ENCODE results near the gene ARHGEF39.

ARHGEF39 gene

DNA sequence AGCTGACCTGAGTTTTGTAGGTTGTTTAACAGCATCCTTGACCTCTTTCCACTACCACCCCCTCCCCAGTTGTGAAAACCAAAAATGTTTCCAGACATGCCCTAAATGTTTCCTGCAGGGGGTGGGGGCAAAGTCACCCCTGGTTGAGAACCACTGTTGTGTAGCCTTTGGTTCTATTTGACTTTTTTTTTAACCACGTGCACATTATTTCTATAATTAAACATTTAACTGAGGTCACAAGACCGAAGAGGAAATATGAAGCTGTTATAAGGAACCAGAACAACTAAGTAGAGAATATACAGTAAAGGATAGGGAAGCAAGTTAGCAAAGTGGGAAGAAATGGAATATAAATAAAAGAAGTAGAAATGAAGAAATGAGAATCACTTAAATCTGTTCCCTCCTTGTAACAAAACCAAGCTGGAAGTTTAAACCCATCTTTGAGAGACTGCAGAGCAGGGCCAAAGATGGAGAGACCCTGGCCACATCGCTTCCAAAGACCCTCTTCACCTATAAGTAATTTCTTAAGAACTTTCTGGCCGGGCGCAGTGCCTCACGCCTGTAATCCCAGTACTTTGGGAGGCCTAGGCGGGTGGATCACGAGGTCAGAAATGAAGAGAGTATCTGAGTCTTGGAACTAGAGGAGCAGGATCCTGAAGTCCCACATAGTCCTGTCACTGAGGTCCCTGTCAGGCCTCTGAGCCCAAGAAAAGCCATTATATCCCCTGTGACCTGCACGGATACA is 28.7 kb downstream of the ARHGEF39 start:
- TF ChIP-seq ZFX (IDR thresholded peaks at IDR 0.05), result no peak
- TF ChIP-seq, protein P1, sequence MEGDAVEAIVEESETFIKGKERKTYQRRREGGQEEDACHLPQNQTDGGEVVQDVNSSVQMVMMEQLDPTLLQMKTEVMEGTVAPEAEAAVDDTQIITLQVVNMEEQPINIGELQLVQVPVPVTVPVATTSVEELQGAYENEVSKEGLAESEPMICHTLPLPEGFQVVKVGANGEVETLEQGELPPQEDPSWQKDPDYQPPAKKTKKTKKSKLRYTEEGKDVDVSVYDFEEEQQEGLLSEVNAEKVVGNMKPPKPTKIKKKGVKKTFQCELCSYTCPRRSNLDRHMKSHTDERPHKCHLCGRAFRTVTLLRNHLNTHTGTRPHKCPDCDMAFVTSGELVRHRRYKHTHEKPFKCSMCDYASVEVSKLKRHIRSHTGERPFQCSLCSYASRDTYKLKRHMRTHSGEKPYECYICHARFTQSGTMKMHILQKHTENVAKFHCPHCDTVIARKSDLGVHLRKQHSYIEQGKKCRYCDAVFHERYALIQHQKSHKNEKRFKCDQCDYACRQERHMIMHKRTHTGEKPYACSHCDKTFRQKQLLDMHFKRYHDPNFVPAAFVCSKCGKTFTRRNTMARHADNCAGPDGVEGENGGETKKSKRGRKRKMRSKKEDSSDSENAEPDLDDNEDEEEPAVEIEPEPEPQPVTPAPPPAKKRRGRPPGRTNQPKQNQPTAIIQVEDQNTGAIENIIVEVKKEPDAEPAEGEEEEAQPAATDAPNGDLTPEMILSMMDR (conservative IDR thresholded peaks at IDR 0.05), result no peak
- H3K27ac ChIP-seq, result no peak overlapping the region

DNA sequence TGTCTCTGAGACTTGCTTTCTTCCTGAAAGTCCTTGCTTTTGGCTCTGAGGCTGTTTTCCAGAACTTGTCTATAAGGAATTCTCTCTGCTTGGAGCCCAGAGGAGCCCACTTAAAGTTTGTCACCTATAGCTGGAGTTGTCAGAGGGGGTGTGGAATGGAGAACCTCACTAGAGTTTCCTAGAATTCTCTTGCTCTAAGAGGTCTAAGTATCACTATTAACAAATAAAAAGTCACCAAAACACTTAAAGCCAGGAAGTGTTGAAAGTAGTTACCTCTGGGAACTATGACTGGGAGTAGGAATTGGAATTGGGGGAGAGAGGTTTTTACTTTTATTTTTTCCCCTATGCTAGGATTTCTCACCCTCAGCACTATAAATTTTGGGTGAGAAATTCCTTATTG is 29.3 kb downstream of the ARHGEF39 start:
- TF ChIP-seq, protein P1 (conservative IDR thresholded peaks at IDR 0.05), result no peak
- H3K27ac ChIP-seq, result no peak overlapping the region

DNA sequence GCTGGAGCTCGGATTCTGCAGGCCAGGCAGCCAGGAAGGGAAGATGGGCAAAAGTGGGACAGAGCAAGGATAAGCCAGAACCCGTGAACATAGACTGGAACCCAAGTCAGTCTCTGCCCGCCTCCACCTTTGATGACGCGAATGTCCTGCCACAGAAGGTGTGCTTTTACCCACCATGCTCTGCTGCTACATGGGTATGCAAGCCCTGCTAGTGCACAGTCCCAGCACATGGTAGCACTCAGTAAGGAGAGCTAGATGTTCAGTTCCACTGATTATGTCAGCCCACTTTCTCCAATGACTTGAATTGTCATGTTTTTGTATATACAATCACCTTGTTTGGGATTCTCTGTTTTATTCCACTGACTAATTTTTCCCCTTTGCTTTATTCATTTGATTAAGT is 35.4 kb downstream of the ARHGEF39 start:
- TF ChIP-seq ZFX (IDR thresholded peaks at IDR 0.05), result no peak
- TF ChIP-seq, protein P1 (conservative IDR thresholded peaks at IDR 0.05), result no peak
- H3K27ac ChIP-seq, result no peak overlapping the region

DNA sequence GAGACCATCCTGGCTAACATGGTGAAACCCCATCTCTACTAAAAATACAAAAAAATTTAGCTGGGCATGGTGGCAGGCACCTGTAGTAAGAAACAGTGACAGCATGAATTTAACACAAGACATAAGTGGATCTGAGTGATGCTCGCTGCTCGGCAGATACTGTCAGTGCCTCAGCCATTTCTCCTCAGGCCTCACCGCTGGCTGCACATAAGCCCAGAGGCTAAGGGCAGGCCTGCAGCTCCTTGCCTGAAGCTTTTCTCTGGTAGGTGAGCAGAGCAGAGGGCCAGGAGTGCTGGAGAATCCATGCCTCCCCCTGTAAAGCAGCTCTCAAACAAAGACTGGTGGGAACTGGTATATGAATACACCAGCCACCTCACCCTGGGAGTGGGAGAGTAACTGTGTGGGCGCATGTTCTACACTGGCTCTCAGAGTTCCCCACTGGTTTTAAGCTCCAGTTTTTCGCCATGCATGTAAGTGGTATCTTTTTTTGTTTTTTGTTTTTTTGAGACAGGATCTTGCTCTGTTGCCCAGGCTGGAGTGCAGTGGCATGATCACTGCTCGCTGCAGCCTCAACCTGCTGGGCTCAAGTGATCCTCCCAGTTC is 36.5 kb downstream of the ARHGEF39 start:
- H3K27ac ChIP-seq, result no peak overlapping the region
- TF ChIP-seq, protein P1 (conservative IDR thresholded peaks at IDR 0.05), result no peak
- no peak for TF ChIP-seq ZFX (IDR thresholded peaks at IDR 0.05)

DNA sequence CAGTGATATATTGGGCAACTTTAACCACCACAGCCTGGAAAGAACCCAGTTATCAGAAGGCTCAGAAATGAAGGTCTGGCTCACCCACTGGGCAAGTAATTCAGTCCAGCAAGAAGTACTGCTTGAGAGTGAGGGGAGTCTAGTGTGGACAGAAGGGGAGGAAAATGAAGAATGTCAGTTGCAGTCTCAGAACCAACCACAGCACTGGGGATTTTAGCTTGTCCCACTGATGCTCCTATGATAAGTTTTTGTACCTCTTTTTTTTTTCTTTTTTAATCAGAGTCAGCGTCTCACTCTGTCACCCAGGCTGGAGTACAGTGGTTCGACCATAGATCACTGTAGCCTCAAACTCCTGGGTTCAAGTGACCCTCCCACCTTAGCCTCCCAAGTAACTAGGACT is 37.4 kb downstream of the ARHGEF39 start:
- no peak for TF ChIP-seq ZFX (IDR thresholded peaks at IDR 0.05)
- H3K27ac ChIP-seq, result no peak overlapping the region

DNA sequence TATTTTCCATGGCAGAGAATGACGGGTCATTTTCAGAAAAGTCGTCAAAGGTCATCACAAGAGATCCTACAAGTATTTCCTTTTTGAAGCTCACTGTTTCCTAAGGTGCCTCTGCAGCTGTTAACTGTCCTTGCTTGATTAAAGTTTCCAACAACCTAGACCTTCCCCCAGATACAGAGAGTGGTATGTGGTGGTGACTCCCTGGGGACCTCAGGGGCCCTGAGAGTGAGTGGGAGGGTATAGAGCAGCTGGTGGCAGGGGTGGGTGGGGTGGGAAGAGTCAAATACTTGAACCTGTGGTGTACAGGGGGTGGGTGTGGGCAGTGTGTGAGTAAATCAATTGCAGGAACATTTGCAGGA is 45.2 kb downstream of the ARHGEF39 start:
- TF ChIP-seq, protein P1 (conservative IDR thresholded peaks at IDR 0.05), result no peak
- no peak for TF ChIP-seq ZFX (IDR thresholded peaks at IDR 0.05)
- H3K27ac ChIP-seq, result no peak overlapping the region

DNA sequence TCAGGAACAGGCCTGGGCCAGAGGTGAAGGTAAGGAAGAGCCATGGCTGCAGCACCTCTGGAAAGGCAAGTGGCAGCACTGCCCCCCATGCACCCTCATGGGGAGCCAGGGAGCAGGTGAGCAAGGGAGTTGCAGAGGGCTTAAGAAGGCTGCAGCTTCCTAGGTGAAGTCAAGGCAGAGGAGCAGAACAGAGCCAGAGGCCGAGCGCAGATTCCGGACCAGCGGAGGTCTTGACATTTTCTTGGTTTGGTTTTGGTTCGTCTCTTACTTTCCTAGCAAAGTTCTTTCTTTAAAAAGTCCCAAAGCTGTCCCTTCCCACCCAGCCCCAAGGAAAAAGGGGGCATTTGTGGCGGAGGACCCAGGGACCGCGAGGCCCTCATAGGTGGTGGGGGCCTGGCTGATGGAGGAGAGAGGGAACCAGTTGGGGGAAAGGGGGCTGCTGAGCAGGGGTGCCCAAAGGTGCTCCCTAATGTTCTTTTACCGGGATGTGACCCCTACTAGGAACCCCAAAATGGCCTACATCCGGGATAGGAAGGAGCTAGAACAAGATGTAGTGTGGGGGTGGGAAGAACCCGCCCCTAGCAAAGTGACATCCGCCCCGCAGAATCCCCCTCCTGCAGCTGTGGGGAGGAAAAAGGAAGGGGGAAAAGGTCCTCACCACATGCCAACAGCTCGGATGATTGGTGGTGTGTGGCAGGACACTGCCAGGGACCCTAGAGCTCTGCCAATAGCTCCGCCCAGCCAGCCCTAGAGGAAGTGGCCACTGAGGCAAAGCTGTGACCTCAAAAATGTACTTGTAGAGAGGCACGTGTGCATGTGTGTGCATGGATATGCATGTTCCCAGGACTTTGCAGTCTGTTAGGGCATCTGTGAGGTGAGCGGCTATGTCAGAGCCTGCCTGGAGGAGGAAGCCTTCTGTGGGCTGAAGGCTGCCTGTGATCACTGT is 45.9 kb downstream of the ARHGEF39 start:
- no peak for TF ChIP-seq ZFX (IDR thresholded peaks at IDR 0.05)
- TF ChIP-seq, protein P1 (conservative IDR thresholded peaks at IDR 0.05), result no peak
- H3K27ac ChIP-seq, result no peak overlapping the region
